Activated B cell treated with CpG ODN at 0.5 μM for 24 hours (primary cell): ENCODE results near the gene RPS26. TPM values are rescaled to one million over a fixed set of nuclear protein-coding genes. Genes with fewer than 3 reads are reported as not detected.
A peak's percentile ranks its signal among the peaks of the same experiment; 100 is the strongest.

ENCODE experiments used
- ATAC-seq: fragments of 200-7000 bp; cut with Tn5 transposase; one replicate; pipeline ENCODE4 v1.10.0; 2021; ENCODE audit warnings: low read depth, mild to moderate bottlenecking, moderate library complexity
- CTCF ChIA-PET: fragments of 350-600 bp; sonication (Branson Sonifier 250); formaldehyde crosslinking; loops from one replicate; lab custom pipeline; 2021; ENCODE audit warnings: antibody characterized with exemption; lab: Charles Lee
- POLR2A ChIA-PET: fragments of 350-600 bp; sonication (Branson Sonifier 250); formaldehyde crosslinking; loops from one replicate; lab custom pipeline; 2021; ENCODE audit warnings: antibody characterized with exemption; lab: Charles Lee
- DNase-seq: peaks from one replicate; pipeline ENCODE4 v3.0.0; 2022
- H3K27ac Mint-ChIP-seq: one replicate; pipeline ENCODE4 v1.8.0; 2020; ENCODE audit warnings: mixed read lengths
- H3K27me3 Mint-ChIP-seq: one replicate; pipeline ENCODE4 v1.8.0; 2021; ENCODE audit warnings: mixed read lengths
- H3K36me3 Mint-ChIP-seq: one replicate; pipeline ENCODE4 v1.8.0; 2021; ENCODE audit warnings: low read depth, mixed read lengths
- H3K4me1 Mint-ChIP-seq: one replicate; pipeline ENCODE4 v1.8.0; 2021; ENCODE audit warnings: mixed read lengths
- H3K4me3 Mint-ChIP-seq: one replicate; pipeline ENCODE4 v1.8.0; 2020; ENCODE audit warnings: mild to moderate bottlenecking, mixed read lengths
- H3K9me3 Mint-ChIP-seq: one replicate; pipeline ENCODE4 v1.8.0; 2020; ENCODE audit warnings: mixed read lengths
- intact Hi-C: fragments of 100-400 bp; cut with micrococcal nuclease; formaldehyde crosslinking; loops from one replicate; pipeline ENCODE4 v1.15.1; 2024
- total RNA-seq: library from RNA; stranded (reverse); gene quantifications from 2 replicates; pipeline ENCODE4 v1.2.3, GENCODE V29; 2022
- TF ChIP-seq, protein P1 (sequence below): fragments of 200-600 bp; IDR thresholded peaks from one replicate; pipeline ENCODE4 v1.8.0; 2022; ENCODE audit warnings: antibody characterized with exemption, mild to moderate bottlenecking

Gene RPS26
- total RNA-seq, 1 donor from 2014 or later, result 28.1 TPM

DNA sequence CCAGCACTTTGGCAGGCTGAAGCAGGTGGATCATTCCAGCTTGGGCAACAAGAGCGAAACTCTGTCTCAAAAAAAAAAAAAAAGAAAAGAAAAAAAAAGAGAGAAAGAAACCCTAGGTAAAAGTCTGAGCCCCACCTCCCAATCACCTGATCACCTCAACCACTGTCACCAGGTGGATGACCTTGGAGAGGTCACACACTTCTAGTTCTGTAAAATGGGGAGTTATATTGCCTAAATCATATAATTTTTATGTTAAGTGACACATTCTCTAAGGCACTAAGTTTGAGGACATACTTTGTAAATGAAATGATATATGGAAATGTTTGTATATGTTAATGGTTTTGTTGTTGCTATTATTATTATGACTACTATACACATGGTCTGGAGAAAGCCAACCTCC, 36.7 kb downstream of the RPS26 start:
- ChIA-PET CTCF (interaction anchor here (0.7 kb wide), 1 partner anchor 109 kb away, joined by 3 read pairs; no protein-coding TSS in a partner anchor), POLR2A (interaction anchor here (0.7 kb wide), 1 partner anchor 20 kb away, joined by 3 read pairs; no protein-coding TSS in a partner anchor)
- no peak for ATAC-seq
- Mint-ChIP-seq H3K9me3 (no peaks in the 10 kb centered on the region), H3K36me3 (no peaks in the 10 kb centered on the region), H3K27ac (no peak overlapping the region), H3K4me3 (peak overlapping the region; percentile 88), H3K27me3 (peaks cover 15% of the 10 kb centered on the region), H3K4me1 (peaks cover 10% of the 10 kb centered on the region)
- TF ChIP-seq, protein P1, sequence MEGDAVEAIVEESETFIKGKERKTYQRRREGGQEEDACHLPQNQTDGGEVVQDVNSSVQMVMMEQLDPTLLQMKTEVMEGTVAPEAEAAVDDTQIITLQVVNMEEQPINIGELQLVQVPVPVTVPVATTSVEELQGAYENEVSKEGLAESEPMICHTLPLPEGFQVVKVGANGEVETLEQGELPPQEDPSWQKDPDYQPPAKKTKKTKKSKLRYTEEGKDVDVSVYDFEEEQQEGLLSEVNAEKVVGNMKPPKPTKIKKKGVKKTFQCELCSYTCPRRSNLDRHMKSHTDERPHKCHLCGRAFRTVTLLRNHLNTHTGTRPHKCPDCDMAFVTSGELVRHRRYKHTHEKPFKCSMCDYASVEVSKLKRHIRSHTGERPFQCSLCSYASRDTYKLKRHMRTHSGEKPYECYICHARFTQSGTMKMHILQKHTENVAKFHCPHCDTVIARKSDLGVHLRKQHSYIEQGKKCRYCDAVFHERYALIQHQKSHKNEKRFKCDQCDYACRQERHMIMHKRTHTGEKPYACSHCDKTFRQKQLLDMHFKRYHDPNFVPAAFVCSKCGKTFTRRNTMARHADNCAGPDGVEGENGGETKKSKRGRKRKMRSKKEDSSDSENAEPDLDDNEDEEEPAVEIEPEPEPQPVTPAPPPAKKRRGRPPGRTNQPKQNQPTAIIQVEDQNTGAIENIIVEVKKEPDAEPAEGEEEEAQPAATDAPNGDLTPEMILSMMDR, result no peak
- intact Hi-C loops, result loop anchor here (2.0 kb wide), 1 partner anchor 32 kb away; no protein-coding TSS in a partner anchor
- DNase-seq, result no peak

DNA sequence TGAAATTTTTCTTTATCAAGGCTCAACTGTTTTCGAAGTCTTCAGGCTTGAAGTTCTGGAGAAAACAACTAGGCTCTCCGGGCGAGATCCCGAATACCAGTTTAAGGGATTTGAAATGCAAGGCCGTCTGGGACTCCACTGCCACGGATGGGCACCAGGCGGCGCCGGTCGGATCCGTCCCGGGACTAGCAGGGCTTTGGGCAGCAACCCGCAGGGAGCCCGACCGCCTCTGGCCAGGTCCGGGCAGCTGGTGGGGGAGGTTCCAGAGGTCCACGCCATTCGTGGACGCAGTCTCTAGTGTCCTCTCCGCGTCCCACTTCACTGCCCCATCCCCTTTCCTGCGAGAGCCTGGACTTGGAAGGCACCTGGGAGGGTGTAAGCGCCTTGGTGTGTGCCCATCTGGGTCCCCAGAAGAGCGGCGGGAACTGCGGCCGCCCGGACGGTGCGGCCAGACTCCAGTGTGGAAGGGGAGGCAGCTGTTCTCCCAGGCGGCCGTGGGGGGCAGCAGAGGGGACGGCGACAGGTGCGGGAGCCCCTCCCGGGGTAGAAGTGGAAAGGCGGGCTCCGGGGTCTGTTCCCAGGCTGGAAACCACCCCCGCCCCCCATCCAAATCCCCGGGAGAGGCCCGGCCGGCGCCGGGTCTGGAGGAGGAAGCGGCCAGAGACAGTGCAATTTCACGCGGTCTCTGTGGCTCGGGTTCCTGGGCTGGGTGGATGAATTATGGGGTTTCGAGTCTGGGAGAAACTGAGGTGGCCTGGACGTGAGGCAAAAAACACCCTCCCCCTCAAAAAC, 37.4 kb downstream of the RPS26 start:
- POLR2A ChIA-PET, result interaction anchor here (0.6 to 1.8 kb wide), 3 partner anchors 25 to 428 kb away, joined by 3 to 9 read pairs (median 3); partner anchors contain the start of genes PA2G4 and RNF41
- Mint-ChIP-seq H3K27ac (no peak overlapping the region), H3K9me3 (no peaks in the 10 kb centered on the region), H3K4me1 (peaks cover 10% of the 10 kb centered on the region), H3K4me3 (peak overlapping the region; percentile 88), H3K36me3 (no peaks in the 10 kb centered on the region), H3K27me3 (peaks cover 22% of the 10 kb centered on the region)
- CTCF ChIA-PET, result interaction anchor here (1.2 to 1.3 kb wide), 2 partner anchors 25 to 88 kb away, joined by 3 to 6 read pairs; partner anchors contain the start of gene PA2G4
- ATAC-seq, result peak; percentile 82
- TF ChIP-seq, protein P1, result no peak
- intact Hi-C loops, result loop anchor here (1.0 to 2.0 kb wide), 3 partner anchors 25 to 38 kb away; partner anchors contain the start of genes PA2G4 and RPS26
- peak; percentile 52 for DNase-seq

DNA sequence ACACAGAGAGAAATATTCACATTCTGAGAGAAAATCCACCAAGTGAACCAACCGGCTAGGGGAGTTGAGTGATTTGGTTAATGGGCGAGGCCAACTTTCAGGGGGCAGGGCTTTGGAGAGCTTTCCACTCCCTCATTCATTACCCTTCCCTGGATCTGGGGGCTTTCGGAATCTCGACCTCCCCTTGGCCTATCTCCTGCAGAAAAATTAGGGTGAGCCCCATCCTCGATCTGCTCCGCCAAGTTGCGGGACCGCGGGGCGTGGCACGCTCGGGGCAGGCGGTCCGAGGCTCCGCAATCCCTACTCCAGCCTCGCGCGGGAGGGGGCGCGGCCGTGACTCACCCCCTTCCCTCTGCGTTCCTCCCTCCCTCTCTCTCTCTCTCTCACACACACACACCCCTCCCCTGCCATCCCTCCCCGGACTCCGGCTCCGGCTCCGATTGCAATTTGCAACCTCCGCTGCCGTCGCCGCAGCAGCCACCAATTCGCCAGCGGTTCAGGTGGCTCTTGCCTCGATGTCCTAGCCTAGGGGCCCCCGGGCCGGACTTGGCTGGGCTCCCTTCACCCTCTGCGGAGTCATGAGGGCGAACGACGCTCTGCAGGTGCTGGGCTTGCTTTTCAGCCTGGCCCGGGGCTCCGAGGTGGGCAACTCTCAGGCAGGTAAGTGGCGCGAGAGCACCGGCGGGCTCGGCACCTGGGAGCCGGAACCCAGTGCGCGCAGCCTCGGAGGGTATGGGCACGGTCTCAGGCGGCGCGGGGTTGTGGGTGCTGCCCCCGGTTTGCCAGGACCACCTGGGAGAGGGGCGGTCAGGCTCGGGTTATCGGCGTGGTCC, 38.2 kb downstream of the RPS26 start, which contains the start of gene ERBB3:
Gene ERBB3 (plus strand): TSS at position 443 of the 833 bp plus-strand sequence. CDS start 136 bp downstream, at position 579.
- intact Hi-C loops, result loop anchor here (1.0 to 2.0 kb wide), 3 partner anchors 24 to 39 kb away; partner anchors contain the start of genes PA2G4 and RPS26
- TF ChIP-seq, protein P1, result no peak
- no peak within 1 kb of the TSS for H3K27ac Mint-ChIP-seq
- DNase-seq (peak; percentile 52), ATAC-seq (peak; percentile 78)
- H3K36me3 Mint-ChIP-seq, result no peaks in the 10 kb centered on the region
- ChIA-PET CTCF (interaction anchor here (1.2 to 1.3 kb wide), 2 partner anchors 24 to 89 kb away, joined by 3 to 6 read pairs; partner anchors contain the start of gene PA2G4), POLR2A (interaction anchor here (0.7 to 1.8 kb wide), 2 partner anchors 24 to 142 kb away, joined by 3 to 9 read pairs; partner anchors contain the start of genes PA2G4 and RNF41)
- peak within 1 kb of the TSS; percentile 88 for H3K4me3 Mint-ChIP-seq
- peaks cover 10% of the 10 kb centered on the region for H3K4me1 Mint-ChIP-seq
- peaks cover 22% of the 10 kb centered on the region for H3K27me3 Mint-ChIP-seq
- H3K9me3 Mint-ChIP-seq, result no peaks in the 10 kb centered on the region

DNA sequence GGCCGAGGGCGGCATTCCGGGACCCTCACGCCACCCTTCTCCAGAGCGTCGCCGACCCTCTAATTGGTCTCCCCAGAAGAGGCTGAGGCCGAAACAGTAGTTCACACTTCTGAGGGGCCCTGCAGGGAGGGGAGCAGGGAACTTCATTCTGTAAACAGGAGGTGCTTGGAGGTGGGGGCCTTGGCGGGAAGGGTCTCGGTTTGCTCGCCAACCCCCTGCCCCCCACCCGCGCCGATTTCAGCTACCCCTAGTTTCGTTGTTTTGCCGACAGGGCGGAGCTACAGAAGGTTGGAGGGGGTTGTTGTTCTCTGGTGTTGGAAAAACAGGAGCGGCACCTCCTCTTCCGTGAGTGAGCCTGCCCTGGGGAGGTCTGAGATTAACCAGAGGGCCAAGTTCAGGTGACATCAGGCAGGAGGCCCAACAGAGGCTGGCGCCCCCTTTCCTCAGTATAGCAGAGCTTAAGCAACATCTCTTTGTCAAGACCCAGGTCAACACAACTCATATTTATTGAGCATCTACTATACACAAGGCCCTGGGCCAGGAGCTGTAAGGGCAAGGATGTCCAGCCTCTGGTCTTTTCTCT, 38.9 kb downstream of the RPS26 start:
- no peaks in the 10 kb centered on the region for H3K9me3 Mint-ChIP-seq
- intact Hi-C loops, result no loop called here
- H3K4me1 Mint-ChIP-seq, result peaks cover 10% of the 10 kb centered on the region
- H3K4me3 Mint-ChIP-seq, result peak overlapping the region; percentile 88
- H3K36me3 Mint-ChIP-seq, result no peaks in the 10 kb centered on the region
- DNase-seq (no peak), ATAC-seq (no peak)
- no peak overlapping the region for H3K27ac Mint-ChIP-seq
- H3K27me3 Mint-ChIP-seq, result peaks cover 22% of the 10 kb centered on the region
- POLR2A ChIA-PET, result interaction anchor here (0.6 to 1.8 kb wide), 2 partner anchors 24 to 44 kb away, joined by 9 read pairs; partner anchors contain the start of gene PA2G4
- CTCF ChIA-PET, result no interaction called here
- TF ChIP-seq, protein P1, result no peak
